ENCODE data around the gene ZNF407.

Gene ZNF407

GRCh38 chr18:75104483-75104882 is 506.8 kb downstream of the ZNF407 start:
- DNase-seq (ENCODE audit: low read depth) = no peak

DNA sequence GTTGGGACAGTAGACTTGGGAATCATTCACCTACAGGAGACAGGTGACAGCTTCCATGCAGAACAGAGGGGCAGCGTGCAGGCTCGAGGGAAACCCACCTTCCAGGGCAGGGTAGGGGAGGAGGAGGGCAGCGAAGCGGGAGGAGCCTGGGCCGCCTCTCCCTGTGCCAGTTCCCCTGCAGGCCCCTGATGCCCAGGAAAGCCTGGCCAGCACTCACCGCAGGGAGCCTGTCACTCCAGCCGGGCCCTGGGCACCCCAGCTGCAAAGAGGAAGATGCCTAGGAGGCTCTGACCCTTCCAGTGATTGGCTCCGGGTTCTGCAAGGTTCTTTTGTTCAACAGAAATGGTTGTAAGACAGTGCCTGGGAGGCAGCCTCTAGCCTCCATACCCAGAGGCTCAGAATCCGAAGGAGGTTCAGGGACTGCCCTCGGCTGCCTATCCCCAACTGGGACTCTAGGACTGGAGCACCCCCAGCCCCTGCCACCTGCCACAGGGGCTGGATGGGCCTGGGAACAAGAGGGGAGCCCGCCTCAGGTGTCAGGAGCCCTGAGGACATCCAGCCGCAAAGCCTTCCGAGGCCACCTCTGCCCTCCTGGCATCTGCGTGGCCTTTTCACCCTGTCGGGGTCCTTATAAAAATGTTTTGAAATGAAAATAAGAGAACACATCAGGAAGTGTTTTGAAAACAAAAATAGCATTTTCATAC is 508.0 kb downstream of the ZNF407 start:
- DNase-seq (ENCODE audit: low read depth) = no peak

DNA sequence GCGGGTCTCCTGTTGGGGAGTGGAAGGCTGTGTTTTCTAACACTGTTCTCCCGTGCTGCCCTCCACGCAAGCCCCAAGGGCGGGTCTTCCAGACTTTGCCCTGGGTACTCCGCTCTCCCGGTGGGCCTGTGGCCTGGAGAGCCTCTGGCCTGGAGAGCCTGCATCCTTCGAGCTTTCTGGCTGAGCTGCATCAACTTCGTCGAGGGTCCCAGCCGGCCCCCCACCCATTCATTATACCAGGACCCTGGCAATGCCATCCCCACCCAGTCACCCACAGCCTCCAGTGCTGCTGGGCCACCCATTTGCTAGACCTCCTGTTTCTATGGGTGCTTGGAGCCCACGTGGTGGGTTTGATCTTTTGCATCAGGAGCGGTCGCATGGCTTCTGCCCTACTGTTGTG is 509.1 kb downstream of the ZNF407 start:
- DNase-seq (ENCODE audit: low read depth) = no peak

DNA sequence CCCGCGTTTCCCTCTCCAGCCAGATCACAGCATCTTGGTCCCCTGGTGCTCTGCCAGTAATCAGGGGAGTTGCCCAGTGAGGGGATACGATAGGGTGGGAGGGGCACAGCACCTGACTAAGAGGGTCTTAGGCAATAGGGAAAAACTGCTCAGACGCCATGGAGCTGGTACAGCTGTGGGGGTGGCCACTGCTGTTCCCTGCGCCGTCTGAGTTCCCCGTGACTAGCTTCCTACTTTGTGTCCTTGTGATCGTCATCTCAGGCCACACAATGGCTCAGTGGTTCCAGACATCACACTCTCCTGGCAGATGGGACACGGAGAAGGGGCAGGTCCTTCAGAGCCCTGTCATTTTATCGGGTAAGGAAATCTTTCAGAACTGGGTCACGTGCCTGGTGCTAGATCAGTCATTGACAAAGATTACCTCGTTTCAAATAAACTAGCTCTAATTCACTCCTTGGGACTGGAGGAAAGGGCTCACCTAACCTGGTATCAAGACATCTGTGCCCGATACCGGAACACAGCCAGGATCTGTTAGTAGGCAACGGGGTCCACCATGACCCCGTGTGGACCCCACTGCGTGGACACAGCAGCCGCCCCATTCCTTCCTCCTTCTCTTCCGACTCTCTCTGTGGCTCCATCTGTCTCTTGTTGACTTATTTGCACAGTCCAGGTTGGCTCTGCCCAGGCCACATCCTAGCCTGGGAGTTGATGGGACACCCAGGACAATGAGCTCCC is 509.7 kb downstream of the ZNF407 start:
- DNase-seq (ENCODE audit: low read depth) = no peak

DNA sequence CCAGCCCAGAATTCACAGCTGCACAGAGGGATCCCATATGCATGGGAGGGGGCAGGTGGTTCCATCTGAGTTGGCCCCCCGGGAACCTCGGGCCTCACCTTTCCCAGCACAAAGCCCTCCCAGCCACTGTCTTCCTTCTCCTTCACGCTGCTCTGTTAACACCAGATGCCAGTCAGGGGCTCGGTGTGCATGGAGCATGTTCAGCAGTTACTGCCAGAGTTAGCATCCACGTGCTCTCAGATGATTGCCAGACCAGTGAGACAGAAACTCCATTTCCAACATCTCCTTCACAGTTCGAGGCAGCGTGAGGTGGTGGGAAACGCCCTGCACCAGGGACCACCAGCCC is 510.2 kb downstream of the ZNF407 start:
- DNase-seq (ENCODE audit: low read depth) = no peak

- DNase-seq (ENCODE audit: low read depth) = no peak
Measured at GRCh38 chr18:75108579-75109318, 511.1 kb downstream of the ZNF407 start.

DNA sequence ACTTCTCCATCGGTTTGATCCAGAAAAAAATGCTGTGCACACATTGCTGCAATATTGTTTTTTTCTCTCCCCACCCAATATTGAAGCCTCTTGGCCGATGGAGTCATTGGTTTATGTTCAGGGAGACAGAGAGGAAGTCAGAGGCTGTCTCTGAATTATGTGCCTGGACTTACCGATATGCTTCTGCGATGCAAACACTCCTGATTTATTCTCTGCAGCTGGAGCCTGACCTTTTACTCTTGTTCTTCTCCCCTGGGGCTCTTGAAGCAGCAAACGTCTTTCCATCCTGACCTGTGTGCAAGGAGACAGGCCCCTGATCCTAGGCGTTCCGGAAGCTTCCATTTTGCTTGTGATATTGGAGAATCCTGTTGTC is 511.6 kb downstream of the ZNF407 start:
- no peak for DNase-seq (ENCODE audit: low read depth)

DNA sequence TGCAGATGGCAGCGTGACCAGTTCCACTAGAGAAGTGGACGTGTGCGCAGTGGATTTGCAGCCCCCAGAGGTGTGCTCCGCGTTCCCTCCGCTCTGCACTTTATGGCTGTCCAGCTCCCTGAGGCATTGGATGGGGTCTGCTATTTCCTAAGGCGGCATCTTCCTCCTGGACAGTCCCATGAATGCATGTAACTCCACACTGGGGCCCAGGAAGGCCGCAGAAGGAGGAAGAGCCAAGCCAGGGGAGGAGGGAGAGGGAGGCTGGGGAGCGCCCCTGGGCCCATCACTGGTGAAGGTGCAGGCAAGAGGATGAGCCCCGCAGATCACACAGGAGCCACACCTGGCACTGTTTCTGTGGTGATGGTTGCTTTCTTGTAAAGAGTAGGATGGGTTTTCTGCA is 512.1 kb downstream of the ZNF407 start:
- no peak for DNase-seq (ENCODE audit: low read depth)

DNA sequence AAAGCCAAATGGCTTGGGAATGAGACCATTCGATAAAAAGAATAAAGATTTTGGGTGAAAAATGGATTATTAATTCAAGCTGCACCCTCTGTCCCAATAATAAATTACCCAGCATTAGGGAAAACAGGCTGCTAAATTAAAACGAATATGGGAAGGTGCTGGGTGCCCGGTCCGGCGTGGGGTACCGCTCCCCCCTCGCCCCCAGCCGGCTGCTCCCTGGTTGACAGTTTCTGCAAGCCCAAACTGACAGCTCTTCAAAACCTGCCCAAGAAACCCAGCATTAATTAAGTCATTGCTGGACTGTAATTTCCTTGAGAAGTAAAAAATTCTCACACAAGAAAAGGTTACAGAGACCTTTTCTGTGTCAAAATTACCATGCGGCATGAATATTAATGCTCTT is 512.6 kb downstream of the ZNF407 start:
- DNase-seq (ENCODE audit: low read depth) = no peak

DNA sequence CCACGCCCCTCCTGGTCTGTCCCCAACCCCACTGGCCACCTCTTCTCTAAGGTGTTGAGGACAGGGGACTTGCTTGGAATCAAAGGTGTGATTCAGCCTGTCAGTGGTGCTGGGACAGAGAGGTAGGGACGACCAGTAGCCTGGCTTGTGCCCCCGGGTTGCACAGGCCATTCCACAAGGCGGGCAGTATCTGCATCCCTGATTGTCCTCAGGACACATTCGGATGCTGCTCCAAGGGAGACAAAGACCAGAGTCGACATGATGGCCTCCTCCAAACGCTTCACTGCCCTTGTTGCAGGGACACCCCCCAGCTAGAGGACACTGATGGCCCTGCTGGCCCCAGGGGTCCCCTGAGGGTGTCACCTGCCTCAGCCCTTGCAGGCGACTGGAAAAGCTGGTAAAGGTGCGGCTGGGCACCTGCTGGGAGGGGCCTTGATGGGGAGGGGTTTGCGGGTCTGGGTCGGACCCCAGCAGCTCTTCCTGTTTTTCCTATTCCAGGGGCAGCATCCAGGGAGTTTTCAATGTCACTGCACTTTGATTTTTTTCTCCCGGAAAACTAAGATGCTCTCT is 513.3 kb downstream of the ZNF407 start:
- no peak for DNase-seq (ENCODE audit: low read depth)

- no peak for DNase-seq (ENCODE audit: low read depth)
Measured at GRCh38 chr18:75111760-75112159, 514.1 kb downstream of the ZNF407 start.

- DNase-seq (ENCODE audit: low read depth) = no peak
Measured at GRCh38 chr18:75112186-75113096, 514.8 kb downstream of the ZNF407 start.

GRCh38 chr18:75113455-75113854 is 515.8 kb downstream of the ZNF407 start:
- no peak for DNase-seq (ENCODE audit: low read depth)

DNA sequence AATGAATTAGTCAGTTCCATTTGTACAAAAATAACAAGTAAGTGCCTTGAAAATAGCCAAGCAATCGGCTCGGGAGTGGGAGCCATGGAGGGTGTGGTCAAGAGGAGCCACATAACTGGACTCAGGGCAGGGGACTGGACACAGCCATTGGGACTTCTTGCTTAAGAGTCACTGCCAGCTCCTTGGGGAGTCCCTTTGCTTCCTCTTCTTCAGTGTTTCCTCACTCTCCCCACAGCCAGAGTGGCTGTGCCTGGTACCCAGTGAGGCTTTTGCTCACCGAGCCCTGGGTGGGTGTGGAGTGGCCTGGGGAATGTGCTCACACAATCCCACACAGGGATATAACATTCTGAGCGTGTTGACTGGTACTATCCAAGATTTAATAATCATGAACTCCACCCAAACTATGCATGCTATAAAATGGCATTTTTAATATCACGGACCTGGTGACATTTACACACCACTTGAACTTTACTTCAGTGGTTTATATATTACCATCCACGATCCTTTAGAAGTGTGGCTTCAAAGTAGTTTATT is 516.6 kb downstream of the ZNF407 start:
- DNase-seq (ENCODE audit: low read depth) = no peak
